GM18870 (cell line): ENCODE results near the gene ANKMY1.
A peak's percentile ranks its signal among the peaks of the same experiment; 100 is the strongest.
"Not testable (repeated sequence)": the region's sequence is repeated elsewhere in the genome, so short reads cannot be mapped to it uniquely, and the experiment has no call there.

Experiments used
- ATAC-seq: cut with Tn5 transposase; IDR thresholded peaks from one replicate; pipeline ENCODE4 v1.9.1; 2021; ENCODE audit warnings: moderate library complexity; ENCODE audit not compliant: unreplicated experiment

ANKMY1 gene

GRCh38 chr2:240523451-240524281 lies 34.1 kb downstream of the ANKMY1 start:
- ATAC-seq = no peak

DNA sequence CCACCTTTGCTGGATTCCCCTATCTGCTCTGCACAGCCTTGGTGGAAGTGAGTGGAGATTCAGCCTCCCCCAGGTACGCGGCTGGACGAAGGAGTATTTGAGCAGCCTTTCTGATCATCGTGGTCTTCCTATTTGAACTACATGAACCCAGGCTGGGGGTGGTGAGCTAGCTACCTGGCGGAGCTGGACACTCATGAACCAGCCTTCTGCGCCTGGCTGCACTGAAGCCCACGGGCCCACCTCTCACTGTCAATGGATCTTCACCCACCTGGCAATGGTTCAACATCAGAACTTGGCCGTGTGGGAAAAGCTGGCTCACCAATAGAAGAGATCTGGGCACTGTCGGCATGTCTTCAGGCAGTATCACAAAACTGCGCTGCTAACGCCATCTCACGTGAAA lies 35.4 kb downstream of the ANKMY1 start:
- no peak for ATAC-seq

DNA sequence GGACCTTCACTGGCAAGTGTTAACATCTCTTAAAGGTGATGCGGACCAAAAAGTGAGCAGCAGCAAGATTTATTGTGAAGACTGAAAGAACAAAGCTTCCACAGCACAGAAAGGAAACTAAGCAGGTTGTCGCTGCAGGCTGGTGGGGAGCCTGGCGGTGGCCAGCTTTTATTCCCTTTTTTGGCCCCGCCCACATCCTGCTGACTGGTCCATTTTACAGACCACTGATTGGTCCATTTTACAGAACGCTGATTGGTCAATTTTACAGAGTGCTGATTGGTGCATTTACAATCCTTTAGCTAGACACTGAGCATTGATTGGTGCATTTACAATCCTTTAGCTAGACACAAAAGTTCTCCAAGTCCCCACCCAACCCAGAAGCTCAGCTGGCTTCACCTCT lies 35.9 kb downstream of the ANKMY1 start:
- not testable (repeated sequence) for ATAC-seq

DNA sequence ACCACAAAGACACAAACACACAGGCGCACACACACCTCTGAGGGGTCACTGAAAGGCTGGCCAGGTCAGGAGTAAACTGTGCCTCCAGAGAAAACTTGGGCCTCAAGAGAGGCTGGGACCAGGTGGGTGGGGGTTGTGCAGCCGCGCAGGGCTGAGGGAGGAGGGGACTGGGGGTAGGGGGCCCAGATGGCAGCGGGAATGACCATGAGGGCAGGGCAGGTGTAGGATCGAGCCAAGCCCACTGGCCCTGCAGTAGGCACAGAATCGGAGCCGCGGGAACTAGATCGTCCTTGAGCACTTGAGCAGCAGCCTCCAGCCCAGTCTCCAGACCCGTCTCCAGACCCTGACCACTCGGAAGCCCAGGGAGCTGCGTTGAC lies 36.8 kb downstream of the ANKMY1 start:
- no peak for ATAC-seq

DNA sequence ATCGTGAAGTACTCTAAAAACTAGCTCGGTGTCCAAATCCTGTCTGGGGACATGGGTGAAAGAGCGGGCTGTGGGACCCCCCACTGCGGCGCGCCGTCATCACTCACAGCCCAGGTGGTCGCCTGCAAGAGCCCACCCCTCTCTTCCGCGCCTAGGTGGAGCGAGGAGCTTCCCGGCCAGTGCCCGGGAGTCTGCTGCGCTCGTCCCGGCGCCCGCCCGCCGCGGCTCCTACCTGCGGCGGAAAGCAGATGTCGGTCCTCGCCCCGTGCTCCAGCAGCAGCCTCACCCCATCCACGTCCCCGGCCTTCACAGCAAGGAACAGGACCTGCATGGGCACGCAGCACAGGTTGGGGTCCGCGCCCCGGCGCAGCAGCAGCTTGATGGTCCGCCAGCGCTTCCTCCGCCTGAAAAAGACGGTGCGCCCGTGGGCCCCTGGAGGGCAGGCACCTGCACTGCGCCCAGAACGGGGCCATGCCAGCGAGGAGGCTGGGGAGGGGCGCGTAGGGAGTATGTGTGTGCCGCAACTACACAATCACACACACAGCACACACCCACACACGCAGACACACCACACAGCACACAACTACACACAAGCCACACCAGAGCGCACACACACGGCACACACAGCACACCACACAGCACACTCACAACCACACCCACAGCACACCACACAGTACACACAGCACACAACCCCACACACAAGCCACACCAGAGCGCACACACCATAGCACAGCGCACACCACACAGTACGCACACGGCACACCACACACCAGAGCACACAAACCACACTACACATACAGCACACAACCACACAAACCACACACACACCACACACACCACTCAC lies 37.4 kb downstream of the ANKMY1 start:
- ATAC-seq = no peak

DNA sequence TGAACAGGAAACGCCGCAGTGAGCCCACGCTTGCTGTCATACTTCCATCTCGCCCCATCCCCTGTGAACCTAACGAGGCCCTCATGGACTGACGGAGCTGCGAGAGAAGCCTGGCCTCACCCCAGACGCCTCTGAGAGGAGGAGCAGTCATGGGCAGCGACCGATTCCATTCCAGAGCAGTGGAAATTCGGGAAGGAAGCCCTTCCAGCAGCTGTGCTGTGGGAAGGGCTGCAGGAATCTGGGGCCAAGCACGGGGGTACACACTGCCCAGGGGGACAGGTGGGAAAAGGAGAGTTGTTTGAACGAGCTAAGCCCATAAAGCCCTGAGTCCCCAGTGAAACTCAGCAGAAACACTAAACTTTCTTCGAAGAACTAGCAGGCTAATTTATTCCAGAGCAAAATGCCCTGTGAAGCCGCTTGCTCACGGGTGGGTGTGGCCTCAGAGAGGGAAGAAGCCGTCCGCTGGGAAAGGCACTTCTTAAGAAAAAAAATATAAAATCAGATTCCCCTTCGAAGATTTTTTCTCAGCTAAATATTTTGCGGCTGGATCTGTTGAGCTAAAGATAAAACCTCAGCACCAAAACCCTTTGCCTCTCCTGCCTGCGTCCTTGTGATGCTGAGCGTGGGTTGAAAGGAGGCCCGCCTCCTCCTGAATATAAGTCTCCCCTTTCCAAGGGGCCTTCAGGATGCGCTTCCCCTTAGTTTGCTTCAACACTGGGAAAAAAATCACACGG lies 38.2 kb downstream of the ANKMY1 start:
- ATAC-seq = no peak

DNA sequence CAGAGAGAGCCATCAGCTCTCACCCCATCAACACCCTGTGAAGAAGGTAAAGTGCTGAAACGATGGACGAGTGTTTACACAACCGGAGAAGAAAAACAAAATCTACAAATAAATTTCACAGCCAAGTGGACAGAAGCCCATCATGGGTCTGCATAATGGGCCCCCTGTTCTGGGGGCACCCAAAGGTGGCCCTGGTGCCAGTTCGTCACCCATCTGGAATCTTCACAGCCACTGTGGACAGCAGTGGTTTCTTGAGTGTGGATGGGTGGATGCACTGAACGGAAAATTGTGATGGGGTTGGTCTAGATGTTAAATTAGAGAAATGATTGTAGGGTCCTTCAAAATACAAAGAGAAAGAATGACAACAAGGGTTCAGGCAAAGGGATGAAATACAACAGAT lies 38.8 kb downstream of the ANKMY1 start:
- ATAC-seq = no peak

- no peak for ATAC-seq
Observed at GRCh38 chr2:240517342-240517741, 40.4 kb downstream of the ANKMY1 start.

GRCh38 chr2:240514631-240515030 lies 43.2 kb downstream of the ANKMY1 start:
- no peak for ATAC-seq

GRCh38 chr2:240513549-240514287 lies 44.1 kb downstream of the ANKMY1 start:
- ATAC-seq = peak; percentile 95

GRCh38 chr2:240512666-240513535 lies 44.9 kb downstream of the ANKMY1 start:
- ATAC-seq = no peak

DNA sequence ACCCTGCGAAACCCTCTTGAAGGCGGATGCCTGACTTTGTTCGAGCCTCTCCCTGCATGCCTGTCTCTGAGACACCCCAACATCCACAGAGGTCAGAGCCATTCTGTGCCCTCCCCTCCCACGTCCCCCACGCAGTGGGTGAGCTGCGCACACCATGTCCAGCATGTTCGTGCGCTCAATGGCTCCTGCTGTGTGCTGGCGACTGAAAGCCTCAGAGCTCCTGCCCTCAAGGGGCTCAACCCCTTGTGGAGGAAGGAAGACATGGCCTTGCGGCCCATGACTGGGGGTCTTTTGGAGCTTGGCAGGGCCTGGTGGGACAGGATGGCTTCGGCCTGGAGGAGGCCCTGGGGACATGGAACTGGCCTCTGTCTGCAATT lies 45.7 kb downstream of the ANKMY1 start:
- no peak for ATAC-seq

GRCh38 chr2:240511351-240512108 lies 46.3 kb downstream of the ANKMY1 start:
- no peak for ATAC-seq

DNA sequence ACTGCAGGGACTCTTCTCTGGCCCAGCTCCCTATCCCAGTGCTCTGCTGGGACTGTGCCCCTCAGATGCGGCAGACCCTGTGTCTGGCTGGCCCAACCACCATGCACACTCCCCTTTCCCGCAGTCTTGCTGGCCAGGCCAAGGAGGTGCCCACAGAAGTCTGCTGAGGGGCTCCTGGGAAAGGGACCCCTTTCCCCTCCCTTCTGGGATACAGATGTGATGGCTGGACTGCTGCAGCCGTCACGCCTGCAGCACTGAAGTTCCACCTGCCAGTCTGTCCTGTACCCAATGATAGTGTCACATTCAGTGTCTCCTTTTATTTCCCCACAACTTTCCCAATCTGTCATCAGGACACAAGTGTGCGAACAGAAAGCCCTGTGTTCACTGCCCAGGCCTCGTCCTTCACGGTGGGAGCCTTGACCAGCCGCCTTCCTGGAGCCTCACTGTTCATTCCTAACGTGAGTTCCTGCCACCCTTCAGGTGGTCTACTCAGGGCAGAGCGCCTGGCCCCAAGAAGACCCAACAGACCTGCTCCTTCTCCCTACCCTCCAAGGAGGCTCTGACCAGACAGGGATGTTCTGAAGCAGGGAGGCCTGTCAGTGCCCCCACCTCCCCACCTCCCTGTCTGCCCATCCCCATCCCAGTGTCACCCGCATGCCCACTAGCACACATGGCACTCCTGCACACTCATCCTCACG lies 47.1 kb downstream of the ANKMY1 start:
- no peak for ATAC-seq

- no peak for ATAC-seq
Observed at GRCh38 chr2:240509667-240510512, 47.9 kb downstream of the ANKMY1 start.

- ATAC-seq = no peak
Observed at GRCh38 chr2:240508832-240509545, 48.8 kb downstream of the ANKMY1 start.

GRCh38 chr2:240507778-240508251 lies 50.0 kb downstream of the ANKMY1 start:
- no peak for ATAC-seq
